Stimulated activated CD4-positive, alpha-beta T cell treated with anti-CD3 and anti-CD28 coated beads, Interleukin-1b, Interleukin-23, amount 100 ng/mL, for 24 hours (primary cell): ENCODE data around the gene MOB3A.
A peak's percentile ranks its signal among the peaks of the same experiment; 100 is the strongest.

Experiments
- DNase-seq, 4 experiments: peaks; one replicate each; pipeline ENCODE4 v3.0.0-alpha.2; 2020; ENCODE audit warnings: low read depth in 4 of 4, low spot score in 1 of 4

Gene MOB3A

DNA sequence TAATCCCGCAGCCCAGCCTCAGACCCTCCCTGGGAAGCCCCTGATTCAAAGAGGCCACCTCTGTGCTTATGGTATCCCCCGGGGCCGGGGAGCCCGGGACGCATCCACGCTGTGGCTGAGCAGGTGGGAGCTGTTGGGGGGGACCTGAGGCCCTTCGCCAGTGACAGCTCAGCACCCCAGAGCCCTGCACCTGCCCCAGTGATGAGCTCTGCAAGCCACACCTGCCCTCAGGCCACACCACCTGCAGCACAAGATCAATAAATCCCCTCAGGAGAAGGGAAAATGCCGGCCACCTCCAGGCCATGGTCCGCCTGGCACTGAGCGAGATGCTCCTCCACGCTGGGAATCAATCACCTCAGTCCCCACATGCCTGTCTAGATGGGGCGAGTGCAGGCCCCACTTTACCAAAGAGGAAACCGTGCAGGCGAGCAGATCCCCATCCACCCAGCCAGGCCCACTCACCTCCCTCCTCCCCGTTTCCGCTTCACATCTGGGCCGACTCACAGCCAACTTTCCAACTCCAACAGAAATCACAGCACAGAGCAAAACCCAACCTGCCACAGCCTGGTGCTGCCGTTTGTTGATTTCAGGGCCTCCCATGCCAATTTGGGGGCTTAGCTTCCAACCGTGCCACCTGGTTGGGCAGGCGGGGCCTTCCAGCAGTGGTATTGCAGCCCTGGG is 12.8 kb downstream of the MOB3A start:
- peak in 2 of 4 experiments; percentile 54 to 68 for DNase-seq

DNA sequence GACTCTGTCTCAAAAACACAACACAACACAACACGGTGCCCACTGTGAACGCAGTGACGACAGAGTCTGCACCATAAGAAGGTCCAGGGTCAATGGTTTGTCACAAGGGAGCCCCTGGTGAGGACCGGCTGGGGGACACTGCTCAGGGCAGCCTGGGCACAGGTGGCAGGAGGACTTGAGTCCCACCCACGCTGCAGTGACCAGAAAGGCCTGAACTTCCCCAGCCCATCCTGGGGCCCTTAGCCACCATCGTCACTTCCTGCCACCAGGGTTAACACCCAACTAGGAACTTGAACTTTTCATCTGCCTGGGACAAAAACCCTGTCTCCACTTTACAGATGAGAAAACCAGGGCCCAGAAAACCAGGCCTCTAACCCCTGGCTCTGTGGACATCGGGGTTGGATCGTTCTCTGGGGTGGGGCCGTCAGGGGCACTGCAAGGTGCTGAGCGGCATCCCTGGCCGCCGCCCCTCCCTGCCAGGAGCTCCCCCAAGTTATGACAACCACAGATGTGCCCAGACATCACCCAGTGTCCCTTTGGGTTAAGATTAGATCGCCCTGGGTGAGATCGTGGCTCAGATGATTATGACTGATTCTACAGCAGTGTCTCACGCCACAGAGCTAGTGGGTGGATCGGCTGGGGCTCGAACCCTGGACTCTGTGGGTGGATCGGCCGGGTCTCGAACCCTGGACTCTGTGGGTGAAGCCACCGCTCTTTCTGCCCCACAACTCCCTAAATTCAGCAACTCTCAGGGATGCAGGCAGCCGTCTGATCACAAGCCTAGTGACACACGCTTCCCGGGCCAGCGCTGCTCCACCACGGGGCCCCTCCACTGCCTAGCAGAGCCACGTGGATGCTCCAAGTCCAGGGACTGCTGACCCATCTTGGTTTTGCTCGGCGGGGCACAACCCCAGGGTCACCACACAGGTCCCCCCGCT is 14.0 kb downstream of the MOB3A start:
- DNase-seq: no peak

DNA sequence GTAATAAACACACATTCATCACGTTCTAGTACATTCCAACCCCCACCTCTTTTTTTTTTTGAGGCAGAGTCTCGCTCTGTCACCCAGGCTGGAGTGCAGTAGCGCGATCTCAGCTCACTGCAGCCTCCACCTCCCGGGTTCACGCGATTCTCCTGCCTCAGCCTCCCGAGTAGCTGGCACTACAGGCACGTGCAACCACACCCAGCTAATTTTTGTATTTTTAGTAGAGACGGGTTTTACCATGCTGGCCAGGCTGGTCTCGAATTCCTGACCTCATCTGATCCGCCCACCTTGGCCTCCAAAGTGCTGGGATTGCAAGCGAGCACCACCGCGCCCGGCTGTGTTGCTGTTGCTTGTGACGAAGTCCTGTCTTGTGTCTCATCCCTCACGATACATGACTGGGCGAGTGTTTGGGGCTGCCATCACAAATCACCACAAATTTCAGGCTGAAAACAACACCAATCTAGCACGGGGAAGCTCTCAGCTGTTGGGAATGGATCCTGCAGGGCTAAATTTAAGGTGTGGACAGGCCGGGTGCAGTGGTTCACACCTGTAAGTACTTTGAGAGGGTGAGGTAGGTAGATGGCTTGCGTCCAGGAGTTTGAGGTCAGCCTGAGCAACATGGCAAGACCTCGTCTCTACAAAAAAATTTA is 15.7 kb downstream of the MOB3A start:
- no peak for DNase-seq

DNA sequence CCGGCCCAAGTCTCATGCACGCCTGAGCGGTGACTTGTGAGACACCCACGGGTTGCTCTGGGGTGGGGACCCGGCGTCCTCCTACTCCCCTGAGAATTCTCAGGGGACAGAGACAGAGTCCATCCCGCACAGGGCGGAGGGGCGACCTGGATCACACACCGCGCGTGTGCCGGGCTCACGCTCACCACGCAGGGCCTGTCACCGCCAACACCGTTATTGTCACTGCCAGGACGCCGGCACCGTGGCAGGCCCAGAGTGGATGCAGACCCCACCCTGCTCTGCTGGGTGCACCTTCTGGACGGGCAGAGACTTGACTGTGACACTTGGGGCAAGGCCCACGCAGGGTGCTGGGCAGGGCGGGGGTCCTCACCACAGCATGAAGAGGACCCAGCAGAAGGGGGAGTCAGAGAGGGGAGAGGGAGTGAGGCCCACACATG is 16.2 kb downstream of the MOB3A start:
- DNase-seq: no peak

DNA sequence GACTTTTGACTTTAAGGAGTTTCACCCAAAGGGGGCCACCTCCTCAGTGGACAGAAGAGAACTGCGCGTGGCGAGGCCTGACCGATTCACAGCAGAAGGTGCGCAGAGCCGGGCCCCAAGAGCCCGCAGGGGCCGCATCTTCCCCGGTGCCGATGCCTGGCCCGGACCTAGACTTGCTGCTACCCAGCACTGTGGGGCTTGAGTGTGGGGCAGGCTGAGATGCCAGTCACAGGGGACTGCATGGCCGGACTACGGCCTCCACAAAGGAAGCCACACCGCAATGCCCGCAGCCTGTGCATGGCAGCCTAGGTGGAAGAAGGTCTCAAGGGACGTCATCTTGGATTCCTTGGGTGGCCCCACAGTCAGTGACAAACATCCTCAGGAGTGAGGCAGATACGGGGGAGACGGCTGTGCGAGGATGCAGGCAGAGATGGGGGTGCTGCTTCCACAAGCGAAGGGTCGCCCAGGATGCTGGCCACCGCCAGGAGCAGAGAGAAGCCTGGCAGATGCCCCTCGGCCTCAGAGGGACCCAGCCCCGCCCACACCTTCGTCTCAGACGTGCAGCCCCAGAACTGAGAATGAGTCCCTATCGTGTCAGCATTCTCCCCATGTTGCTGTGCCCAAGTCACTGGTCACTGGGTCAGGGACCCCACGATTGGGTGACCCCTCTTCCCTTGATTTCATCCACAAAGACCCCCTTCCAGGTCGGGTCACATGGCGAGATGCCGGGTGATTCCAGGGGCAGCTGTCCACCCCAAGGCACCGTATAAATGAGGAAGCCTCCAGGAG is 16.9 kb downstream of the MOB3A start:
- no peak for DNase-seq

DNA sequence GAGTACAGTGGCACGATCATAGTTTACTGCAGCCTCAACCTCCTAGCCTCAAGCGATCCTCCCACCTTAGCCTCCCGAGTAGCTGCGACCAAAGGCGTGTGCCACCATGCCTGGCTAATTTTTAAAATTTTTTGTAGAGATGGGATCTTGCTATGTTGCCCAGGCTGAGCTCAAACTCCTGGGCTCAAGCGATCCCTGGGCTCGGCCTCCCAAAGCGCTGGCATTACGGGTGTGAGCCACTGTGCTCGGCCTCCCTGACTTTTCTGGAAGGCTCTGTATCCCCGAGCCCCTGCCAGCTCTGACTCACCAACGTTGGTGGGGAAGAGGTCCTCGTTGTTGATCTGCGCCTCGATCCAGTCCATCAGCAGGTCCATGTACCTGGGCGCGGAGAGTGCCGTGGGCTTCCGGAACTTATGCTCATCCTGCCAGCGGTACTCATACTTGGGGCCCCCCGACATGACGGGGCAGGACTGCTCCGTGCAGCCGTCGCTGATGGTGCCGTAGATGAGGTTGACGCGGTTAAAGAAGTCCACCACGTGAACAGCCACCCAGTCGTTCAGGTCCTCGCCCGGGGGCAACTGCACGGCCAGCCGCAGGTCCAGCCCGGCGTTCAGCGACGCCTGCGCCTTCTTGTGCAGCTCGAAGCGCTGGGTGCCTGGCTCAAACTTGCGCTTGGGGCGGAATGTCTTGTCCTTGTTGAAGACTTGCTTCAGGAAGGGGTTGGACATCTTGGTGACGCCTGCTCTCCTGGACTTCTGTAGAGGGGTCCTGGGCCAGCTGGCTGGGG is 18.1 kb downstream of the MOB3A start:
- no peak for DNase-seq

DNA sequence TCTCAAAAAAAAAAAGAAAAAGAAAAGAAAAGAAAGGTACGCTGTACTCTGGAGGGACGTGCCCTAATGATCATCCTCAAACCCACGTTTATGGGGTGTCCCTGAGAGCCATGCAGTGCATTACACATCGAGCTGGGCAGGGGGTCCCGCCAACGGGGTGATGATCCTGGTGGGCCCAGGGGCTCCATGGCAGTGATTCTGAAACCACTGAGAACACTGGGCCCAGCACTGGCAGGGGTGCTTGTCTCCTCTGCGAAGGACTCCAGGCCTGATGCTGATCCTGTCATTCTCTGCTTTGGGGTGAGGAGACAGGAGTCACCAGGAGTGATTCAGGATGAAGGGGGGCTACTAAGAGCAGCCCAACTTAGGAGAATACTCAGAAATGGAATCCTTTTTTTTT is 18.7 kb downstream of the MOB3A start:
- no peak for DNase-seq

DNA sequence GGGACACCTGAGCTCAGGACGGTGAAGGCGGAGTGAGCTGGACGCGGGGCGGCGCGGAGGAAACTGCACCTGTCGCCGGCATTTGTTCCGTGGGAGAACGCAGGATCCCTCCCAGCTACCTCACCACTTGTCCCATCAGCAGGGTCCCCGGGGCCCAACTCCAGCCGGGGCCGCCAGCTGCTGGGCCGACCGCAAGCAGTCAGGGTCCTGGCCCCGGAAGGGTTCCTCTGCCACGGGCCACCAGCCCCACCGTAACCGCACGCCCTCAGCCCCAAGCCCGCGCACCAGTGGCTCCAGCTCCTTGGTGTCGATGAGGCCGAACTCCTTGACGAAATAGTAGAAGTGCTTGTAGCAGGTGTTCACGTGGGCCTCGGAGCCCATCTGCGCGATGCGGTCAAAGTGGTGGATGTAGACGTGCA is 19.6 kb downstream of the MOB3A start:
- DNase-seq: no peak

DNA sequence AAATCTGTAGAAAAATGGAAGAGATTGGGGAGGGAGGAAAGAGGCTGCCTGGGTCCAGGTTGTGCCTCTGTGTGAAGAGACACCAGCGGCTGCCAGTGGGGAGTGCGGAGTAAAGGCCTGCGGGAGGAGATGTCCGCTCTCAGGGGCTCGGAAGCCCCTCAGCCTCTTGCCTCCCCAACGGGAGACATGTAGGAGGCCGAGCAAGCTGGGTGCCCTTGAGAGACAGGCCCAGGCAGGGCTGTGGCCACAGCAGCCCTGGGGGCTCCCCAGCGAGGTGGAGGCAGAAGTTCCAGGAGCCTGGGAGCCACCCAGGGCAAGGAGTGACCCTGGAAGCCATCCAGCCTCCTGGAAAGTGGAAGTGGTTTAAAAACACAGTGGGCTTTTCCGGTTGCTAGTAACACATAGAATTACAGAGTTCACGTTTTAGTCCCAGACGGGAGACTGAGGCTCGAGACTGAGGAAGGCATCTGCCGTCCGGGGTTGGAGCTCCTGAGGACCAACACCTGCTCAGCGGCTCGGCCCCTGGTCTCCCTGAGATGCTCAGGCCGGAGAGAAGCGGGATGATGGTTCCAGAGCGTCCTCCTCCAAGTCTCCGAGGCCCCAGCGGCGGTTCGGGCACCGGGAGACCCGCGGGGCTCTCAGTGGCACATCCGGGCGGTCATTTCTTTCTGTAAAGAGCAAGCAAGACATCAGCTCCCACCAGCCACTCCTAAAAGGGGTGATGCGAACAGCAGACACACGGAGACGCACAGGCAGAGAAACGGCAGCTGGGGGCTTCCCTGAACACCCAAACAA is 23.2 kb downstream of the MOB3A start:
- DNase-seq: no peak

DNA sequence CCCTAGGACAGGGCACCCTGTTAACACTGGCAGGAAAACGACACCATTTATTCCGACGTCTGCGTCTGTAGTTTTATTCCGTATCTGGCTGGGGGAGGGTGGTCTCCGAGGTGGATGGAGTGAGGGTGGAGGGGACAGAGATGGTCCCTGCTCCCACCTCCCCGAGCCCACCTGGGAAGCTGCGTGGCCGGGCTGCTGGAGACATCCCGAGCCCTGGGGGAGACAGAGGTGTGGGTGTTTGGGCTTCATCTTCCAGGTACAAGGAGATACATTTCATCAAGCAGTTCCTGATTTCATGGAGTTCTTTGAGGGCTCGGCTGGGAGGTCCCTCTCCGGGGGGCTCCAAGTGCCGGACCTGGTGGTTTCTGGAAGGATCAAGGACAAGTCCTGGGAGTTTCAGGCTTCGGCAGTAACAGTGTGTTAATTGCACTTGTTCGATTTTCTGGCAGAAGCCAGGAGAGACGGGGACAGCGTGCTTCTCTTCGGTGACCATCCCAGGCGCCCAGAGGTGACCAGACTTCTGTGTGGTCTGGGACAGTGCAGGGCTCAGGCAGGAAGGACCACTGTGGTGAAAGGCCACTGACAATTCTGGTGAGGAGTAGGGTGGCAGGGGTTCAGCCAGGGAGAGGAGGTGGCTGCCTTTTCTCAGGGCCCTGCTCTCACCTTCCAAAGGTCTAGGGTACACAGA is 25.0 kb downstream of the MOB3A start:
- no peak for DNase-seq

DNA sequence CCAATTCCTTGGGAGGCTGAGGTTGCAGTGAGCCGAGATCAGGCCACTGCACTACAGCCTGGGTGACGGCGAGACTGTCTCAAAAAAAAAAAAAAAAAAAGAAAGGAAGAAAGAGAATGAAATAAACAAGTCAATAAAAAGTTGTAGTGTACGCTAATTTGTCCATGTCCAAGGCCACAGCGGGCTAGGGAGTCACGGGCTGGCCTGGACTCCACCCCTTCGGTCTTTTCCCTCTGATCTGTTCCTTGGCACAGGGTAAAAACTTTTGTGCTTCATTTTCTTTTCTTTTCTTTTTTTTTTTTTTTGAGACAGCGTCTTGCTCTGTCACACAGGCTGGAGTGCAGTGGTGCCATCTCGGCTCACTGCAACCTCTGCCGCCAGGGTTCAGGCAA is 25.7 kb downstream of the MOB3A start:
- no peak for DNase-seq

DNA sequence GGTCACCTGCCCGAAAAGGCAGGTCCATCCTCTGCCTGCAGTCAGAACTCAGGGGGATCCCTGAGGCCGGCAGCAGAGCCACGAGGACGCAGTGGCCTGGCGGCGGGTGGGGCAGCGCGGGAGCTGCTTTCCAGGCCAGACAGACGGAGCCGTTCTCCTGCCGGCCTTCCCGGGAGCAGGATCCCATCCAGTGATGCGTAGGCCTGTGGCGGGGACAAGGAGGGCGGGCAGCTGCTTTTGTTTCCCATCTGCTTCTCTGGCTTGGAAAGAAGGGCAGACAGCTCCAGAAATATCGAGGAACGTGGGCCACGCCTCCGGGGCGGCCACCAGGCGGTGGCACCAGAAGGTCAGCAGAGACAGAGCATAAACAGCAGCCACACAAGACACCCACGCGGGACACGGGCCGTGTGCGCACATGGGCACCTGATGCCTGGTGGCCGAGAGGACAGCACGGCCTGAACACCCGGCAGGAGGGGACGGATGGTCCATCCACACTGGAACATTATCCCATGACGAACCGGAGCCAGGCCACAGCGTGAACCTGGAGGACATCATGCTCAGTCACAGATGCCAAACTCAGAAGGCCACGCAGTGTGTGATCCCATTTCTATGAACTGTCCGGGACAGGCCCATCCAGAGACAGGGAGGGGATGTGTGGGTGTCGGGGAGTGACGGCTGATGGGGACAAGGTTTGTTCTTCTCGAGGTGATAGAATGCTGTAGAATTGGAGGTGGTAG is 31.2 kb downstream of the MOB3A start:
- DNase-seq: no peak

DNA sequence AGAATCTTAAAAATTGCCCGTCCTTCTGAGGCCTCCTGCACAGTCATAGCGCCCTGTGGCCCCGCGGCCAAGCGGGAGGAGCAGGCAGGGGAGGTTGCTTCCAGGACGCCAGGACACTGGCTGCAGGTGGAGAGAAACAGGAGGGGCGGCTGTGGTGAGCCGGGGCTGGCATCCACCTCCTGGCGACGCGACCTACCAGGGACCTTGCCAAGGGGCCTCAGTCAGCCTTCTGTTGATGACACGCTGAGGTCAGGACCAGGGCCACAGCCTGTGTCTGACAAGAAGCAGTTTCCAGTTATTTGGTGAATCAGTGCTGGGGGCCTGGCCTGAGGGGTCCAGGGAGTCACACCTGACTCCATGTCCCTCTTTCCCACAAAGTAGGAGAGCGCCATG is 31.7 kb downstream of the MOB3A start:
- no peak for DNase-seq

DNA sequence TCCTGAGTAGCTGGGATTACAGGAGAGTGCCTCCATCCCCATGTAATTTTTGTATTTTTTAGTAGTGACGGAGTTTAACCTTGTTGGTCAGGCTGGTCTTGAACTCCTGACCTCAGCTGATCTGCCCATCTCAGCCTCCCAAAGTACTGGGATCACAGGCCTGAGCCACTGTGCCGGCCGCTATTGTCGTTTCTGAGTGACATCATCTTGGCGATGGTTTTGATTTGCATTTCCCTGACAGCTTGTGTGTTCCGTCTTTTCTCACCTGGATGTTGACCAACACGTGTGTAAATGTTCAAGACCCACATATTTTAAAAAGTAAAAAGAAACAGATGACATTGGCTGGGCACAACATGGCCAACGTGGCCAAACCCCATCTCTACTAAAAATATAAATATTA is 32.3 kb downstream of the MOB3A start:
- DNase-seq: no peak

DNA sequence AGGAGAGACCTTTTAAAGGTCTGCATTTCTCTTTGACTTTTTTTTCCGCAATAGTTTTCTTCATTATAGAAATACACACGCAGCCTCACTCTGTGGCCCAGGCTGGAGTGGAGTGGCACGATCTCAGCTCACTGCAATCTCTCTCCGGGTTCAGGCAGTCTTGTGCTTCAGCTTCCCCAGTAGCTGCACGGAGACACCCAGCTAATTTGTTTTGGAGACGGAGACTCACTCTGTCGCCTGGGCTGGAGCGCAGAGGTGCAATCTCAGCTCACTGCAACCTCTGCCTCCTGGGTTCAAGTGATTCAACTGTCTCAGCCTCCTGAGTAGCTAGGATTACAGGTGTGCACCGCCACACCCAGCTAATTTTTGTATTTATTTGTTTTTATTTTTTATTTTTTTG is 33.4 kb downstream of the MOB3A start:
- DNase-seq: no peak

DNA sequence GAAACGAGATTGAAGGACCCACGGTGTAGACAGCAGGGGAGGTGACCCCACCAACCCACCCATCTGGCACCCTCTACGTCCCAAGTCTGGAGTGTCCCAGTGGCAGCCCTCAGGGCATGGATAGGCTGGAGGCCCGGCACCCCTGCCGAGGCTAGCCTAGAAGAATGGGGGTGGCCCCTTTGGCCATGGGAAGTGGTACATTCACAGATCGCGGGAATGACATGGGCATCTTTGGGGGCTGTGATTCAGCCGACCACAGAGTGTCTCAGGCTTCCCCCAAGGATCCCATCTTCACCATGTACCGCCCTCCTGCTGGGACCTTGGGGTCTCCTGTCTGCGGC is 33.8 kb downstream of the MOB3A start:
- no peak for DNase-seq

DNA sequence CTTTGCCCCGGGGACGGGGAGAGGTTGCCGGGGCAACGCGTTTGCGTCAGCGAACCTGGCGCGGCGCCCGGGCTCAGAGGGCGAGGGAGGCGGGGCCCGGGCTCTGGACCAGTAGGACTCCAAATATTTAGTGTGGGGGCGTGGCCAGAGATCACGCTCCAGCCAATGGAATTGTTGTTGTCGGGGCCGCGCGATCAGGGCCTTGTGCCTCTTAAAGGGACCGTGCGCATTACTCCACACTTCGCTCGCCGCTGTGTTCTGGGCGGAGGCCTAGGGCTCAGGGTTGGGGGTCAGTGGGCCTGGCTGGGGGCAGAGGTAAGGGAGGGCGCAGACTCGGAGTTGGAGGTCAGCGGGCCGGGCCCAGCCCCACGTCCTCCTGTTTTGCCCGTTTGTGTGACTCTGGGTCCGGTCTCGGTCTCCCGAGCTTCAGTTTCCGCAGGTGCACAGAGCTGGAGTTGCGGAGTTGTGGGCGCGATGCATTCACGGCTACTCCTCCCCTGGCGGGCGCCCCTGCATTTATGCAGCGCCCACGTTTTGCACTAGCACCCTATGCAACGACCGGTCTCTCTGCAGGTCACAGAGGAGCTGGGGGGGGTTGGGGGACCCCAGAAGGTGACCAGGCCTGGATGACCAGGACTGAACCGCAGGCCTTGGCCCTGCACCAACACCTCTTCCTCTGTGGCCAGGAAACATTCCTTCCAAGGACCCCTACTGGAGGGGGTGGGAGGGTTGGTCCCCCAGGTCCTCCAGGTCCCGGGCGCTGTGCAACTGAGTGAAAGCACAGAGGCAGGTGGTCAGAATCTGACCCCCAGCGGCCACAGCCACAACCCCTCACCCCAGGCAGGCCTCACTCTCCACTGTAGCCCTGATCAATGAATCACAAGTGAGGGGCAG is 34.4 kb downstream of the MOB3A start:
- peak; percentile 96 to 99 (median 98) for DNase-seq
